ENCODE measurements around the gene FAIM. TPM values are rescaled to one million over a fixed set of nuclear protein-coding genes. Genes with fewer than 3 reads are reported as not detected.
"Not testable (repeated sequence)": the region's sequence is repeated elsewhere in the genome, so short reads cannot be mapped to it uniquely, and the experiment has no call there.

Gene FAIM
- total and polyA plus RNA-seq, 4 donors, result 3.3 to 8.5 (median 5.1) TPM

DNA sequence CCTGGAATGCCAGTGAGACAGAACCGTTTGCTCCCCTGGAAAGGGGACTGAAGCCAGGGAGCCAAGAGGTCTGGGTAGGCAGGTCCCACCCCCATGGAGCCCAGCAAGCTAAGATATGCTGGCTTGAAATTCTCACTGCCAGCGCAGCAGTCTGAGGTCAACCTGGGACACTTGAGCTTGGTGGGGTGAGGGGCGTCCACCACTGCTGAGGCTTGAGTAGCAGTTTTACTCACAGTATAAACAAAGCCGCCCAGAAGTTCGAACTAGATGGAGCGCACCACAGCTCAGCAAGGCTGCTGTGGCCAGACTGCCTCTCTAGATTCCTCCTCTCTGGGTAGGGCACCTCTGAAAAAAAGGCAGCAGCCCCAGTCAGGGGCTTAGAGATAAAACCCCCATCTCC, 48.1 kb upstream of the FAIM start:
- peaks cover 0 to 13% (median 2%) of the 10 kb centered on the region in 4 donors for H3K36me3 ChIP-seq (ENCODE audit: control insufficient read depth in 4 of 4, insufficient read depth in 3 of 4, low read depth in 1 of 4, low read length in 3 of 4)
- H3K9me3 ChIP-seq (ENCODE audit: control insufficient read depth in 4 of 4, low read length in 3 of 4), result no peaks in the 10 kb centered on the region
- no peaks in the 10 kb centered on the region for H3K27me3 ChIP-seq (ENCODE audit: control insufficient read depth in 4 of 4, insufficient read depth in 4 of 4, low read length in 3 of 4)
- DNase-seq (ENCODE audit: low spot score), result no peak
- TF ChIP-seq YY1 (IDR thresholded peaks at IDR 0.05) (no peak), GABPA (IDR thresholded peaks at IDR 0.05 in 1 of 2, conservative IDR thresholded peaks at IDR 0.05 in 1 of 2) (no peak), JUND (IDR thresholded peaks at IDR 0.05) (no peak), RXRA (IDR thresholded peaks at IDR 0.05) (no peak)
- TF ChIP-seq, protein P1, sequence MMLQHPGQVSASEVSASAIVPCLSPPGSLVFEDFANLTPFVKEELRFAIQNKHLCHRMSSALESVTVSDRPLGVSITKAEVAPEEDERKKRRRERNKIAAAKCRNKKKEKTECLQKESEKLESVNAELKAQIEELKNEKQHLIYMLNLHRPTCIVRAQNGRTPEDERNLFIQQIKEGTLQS (IDR thresholded peaks at IDR 0.05), result no peak
- TF ChIP-seq, protein P2, sequence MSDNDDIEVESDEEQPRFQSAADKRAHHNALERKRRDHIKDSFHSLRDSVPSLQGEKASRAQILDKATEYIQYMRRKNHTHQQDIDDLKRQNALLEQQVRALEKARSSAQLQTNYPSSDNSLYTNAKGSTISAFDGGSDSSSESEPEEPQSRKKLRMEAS (IDR thresholded peaks at IDR 0.05), result no peak
- 98% methylated on average over 6 of the region's 6 CpGs for WGBS
- no peak overlapping the region for H3K4me3 ChIP-seq (ENCODE audit: low read depth in 1 of 3, low read length in 3 of 3)
- no peaks in the 10 kb centered on the region for H3K4me1 ChIP-seq (ENCODE audit: control insufficient read depth in 4 of 4, insufficient read depth in 4 of 4, low read length in 3 of 4)
- H3K27ac ChIP-seq (ENCODE audit: low read depth in 1 of 2, low read length in 2 of 2), result no peak overlapping the region
- H3K9ac ChIP-seq (ENCODE audit: low read depth in 1 of 2, low read length in 2 of 2), result no peak overlapping the region

- not testable (repeated sequence) for H3K27ac ChIP-seq (ENCODE audit: low read depth in 1 of 2, low read length in 2 of 2); H3K9ac ChIP-seq (ENCODE audit: low read depth in 1 of 2, low read length in 2 of 2)
- 58% methylated on average over 1 of the region's 1 CpG for WGBS
Measured at GRCh38 chr3:138562902-138563301, 45.7 kb upstream of the FAIM start.

DNA sequence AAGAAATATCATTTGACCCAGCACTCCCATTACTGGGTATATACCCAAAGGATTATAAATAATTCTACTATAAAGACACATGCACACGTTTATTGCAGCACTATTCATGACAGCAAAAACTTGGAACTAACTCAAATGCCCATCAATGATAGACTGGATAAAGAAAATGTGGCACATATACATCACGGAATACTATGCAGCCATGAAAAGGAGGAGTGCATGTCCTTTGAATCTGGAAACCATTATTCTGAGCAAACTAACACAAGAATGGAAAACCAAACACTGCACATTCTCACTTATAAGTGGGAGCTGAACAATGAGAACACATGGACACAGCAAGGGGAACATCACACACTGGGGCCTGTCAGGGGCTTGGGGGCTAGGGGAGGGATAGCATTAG, 42.3 kb upstream of the FAIM start:
- not testable (repeated sequence) for H3K9ac ChIP-seq (ENCODE audit: low read depth in 1 of 2, low read length in 2 of 2); H3K27ac ChIP-seq (ENCODE audit: low read depth in 1 of 2, low read length in 2 of 2); H3K36me3 ChIP-seq (ENCODE audit: control insufficient read depth in 4 of 4, insufficient read depth in 3 of 4, low read depth in 1 of 4, low read length in 3 of 4); H3K9me3 ChIP-seq (ENCODE audit: control insufficient read depth in 4 of 4, low read length in 3 of 4); H3K27me3 ChIP-seq (ENCODE audit: control insufficient read depth in 4 of 4, insufficient read depth in 4 of 4, low read length in 3 of 4); H3K4me3 ChIP-seq (ENCODE audit: low read depth in 1 of 3, low read length in 3 of 3); DNase-seq (ENCODE audit: low spot score); H3K4me1 ChIP-seq (ENCODE audit: control insufficient read depth in 4 of 4, insufficient read depth in 4 of 4, low read length in 3 of 4)
- 96% methylated on average over 2 of the region's 2 CpGs for WGBS

More at GRCh38 chr3:138562902-138563301, 45.7 kb upstream of the FAIM start:
- H3K4me3 ChIP-seq (ENCODE audit: low read depth in 1 of 3, low read length in 3 of 3); H3K27me3 ChIP-seq (ENCODE audit: control insufficient read depth in 4 of 4, insufficient read depth in 4 of 4, low read length in 3 of 4); H3K4me1 ChIP-seq (ENCODE audit: control insufficient read depth in 4 of 4, insufficient read depth in 4 of 4, low read length in 3 of 4); H3K9me3 ChIP-seq (ENCODE audit: control insufficient read depth in 4 of 4, low read length in 3 of 4); DNase-seq (ENCODE audit: low spot score): not testable (repeated sequence)
- TF ChIP-seq HNF4A (conservative IDR thresholded peaks at IDR 0.05), result peak in 1 of 2 donors; percentile 49
- peaks cover 0 to 13% (median 2%) of the 10 kb centered on the region in 4 donors for H3K36me3 ChIP-seq (ENCODE audit: control insufficient read depth in 4 of 4, insufficient read depth in 3 of 4, low read depth in 1 of 4, low read length in 3 of 4)

DNA sequence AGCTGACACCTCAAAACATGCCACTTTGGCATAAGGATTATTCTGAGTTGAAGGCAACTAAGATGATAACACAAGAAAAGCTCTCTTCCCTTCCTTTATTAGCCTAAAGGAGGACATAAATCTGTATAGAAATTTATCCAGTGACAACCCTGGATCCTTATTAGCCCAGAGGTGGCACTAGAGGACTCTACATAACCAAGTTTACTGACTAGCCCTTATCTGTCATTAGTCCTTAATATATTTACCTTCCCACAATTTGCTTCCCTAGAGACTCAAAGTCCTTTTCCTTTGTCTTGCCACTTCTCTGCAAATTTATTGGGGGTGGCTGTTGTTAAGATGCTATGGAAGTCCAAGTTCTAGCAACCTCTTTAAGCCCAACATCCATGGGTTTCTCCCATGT, 41.2 kb upstream of the FAIM start:
- no peak for DNase-seq (ENCODE audit: low spot score)

More for the DNA sequence above, 41.2 kb upstream of the FAIM start:
- TF ChIP-seq FOXA2 (IDR thresholded peaks at IDR 0.05), result no peak
- peak; percentile 46 to 55 for TF ChIP-seq RAD21 (IDR thresholded peaks at IDR 0.05)
- no peak for TF ChIP-seq HNF4A (conservative IDR thresholded peaks at IDR 0.05)
- TF ChIP-seq, protein P2 (IDR thresholded peaks at IDR 0.05), result no peak
- no peak for TF ChIP-seq TAF1 (conservative IDR thresholded peaks at IDR 0.05)
- no peak for TF ChIP-seq HNF4G (IDR thresholded peaks at IDR 0.05)
- no peak for TF ChIP-seq REST (IDR thresholded peaks at IDR 0.05)
- TF ChIP-seq, protein P3, sequence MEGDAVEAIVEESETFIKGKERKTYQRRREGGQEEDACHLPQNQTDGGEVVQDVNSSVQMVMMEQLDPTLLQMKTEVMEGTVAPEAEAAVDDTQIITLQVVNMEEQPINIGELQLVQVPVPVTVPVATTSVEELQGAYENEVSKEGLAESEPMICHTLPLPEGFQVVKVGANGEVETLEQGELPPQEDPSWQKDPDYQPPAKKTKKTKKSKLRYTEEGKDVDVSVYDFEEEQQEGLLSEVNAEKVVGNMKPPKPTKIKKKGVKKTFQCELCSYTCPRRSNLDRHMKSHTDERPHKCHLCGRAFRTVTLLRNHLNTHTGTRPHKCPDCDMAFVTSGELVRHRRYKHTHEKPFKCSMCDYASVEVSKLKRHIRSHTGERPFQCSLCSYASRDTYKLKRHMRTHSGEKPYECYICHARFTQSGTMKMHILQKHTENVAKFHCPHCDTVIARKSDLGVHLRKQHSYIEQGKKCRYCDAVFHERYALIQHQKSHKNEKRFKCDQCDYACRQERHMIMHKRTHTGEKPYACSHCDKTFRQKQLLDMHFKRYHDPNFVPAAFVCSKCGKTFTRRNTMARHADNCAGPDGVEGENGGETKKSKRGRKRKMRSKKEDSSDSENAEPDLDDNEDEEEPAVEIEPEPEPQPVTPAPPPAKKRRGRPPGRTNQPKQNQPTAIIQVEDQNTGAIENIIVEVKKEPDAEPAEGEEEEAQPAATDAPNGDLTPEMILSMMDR (IDR thresholded peaks at IDR 0.05; ENCODE audit: low read depth, low read length, missing input control), result peak; percentile 25
- Histone ChIP-seq H3K4me1 (ENCODE audit: control insufficient read depth in 4 of 4, insufficient read depth in 4 of 4, low read length in 3 of 4) (peaks cover 0 to 3% (median under 1%) of the 10 kb centered on the region in 4 donors), H3K36me3 (ENCODE audit: control insufficient read depth in 4 of 4, insufficient read depth in 3 of 4, low read depth in 1 of 4, low read length in 3 of 4) (peaks cover 0 to 3% (median 2%) of the 10 kb centered on the region in 4 donors), H3K4me3 (ENCODE audit: low read depth in 1 of 3, low read length in 3 of 3) (no peak overlapping the region), H3K9me3 (ENCODE audit: control insufficient read depth in 4 of 4, low read length in 3 of 4) (no peaks in the 10 kb centered on the region), H3K27ac (ENCODE audit: low read depth in 1 of 2, low read length in 2 of 2) (no peak overlapping the region), H3K27me3 (ENCODE audit: control insufficient read depth in 4 of 4, insufficient read depth in 4 of 4, low read length in 3 of 4) (no peaks in the 10 kb centered on the region), H3K9ac (ENCODE audit: low read depth in 1 of 2, low read length in 2 of 2) (no peak overlapping the region)
